Liver (tissue), 3 donors: Measurements from ENCODE around the gene TSPAN33.

ENCODE experiments used
- ATF3 ChIP-seq: IDR thresholded peaks from 2 replicates; pipeline ENCODE4 v1.6.1; 2016; ENCODE audit warnings: antibody characterized with exemption
- CTCF ChIP-seq: fragments of 150-350 bp; IDR thresholded peaks from 2 replicates; pipeline ENCODE4 v1.5.1; 2017; ENCODE audit warnings: improper control_type of control experiment, low read depth, low read length; ENCODE audit not compliant: missing input control
- JUND ChIP-seq, 2 donors: IDR thresholded peaks; 2 replicates each; pipeline ENCODE4 v1.6.1; 2016; ENCODE audit warnings: antibody characterized with exemption in 2 of 2
- MAX ChIP-seq: IDR thresholded peaks from 2 replicates; pipeline ENCODE4 v1.6.1; 2016; ENCODE audit warnings: antibody characterized with exemption
- NR2F2 ChIP-seq: IDR thresholded peaks from 2 replicates; pipeline ENCODE4 v1.6.1; 2016; ENCODE audit warnings: antibody characterized with exemption
- RAD21 ChIP-seq, 2 donors: IDR thresholded peaks; 2 replicates each; pipeline ENCODE4 v1.6.1; 2016; ENCODE audit warnings: antibody characterized with exemption in 2 of 2, mild to moderate bottlenecking in 2 of 2
- REST ChIP-seq: IDR thresholded peaks from 2 replicates; pipeline ENCODE4 v1.6.1; 2016; ENCODE audit warnings: antibody characterized with exemption, mild to moderate bottlenecking
- TAF1 ChIP-seq: conservative IDR thresholded peaks from 2 replicates; pipeline ENCODE4 v1.6.1; 2016; ENCODE audit warnings: antibody characterized with exemption, mild to moderate bottlenecking
- YY1 ChIP-seq: IDR thresholded peaks from 2 replicates; pipeline ENCODE4 v1.6.1; 2016; ENCODE audit warnings: antibody characterized with exemption, mild to moderate bottlenecking
- ZBTB33 ChIP-seq: IDR thresholded peaks from 2 replicates; pipeline ENCODE4 v1.6.1; 2016; ENCODE audit warnings: antibody characterized with exemption
- donor health status: healthy.
- donor health status: healthy.

GRCh38 chr7:129168231-129169021 is 23.9 kb downstream of the TSPAN33 start:
- TF ChIP-seq CTCF = no peak
- no peak for TF ChIP-seq REST
- no peak for TF ChIP-seq MAX
- TF ChIP-seq ZBTB33 = no peak
- TF ChIP-seq YY1 = no peak
- no peak for TF ChIP-seq NR2F2
- TF ChIP-seq ATF3 = no peak
- no peak for TF ChIP-seq TAF1
- TF ChIP-seq RAD21 (IDR thresholded peaks at IDR 0.05) = no peak
- no peak for TF ChIP-seq JUND (IDR thresholded peaks at IDR 0.05)
